H1 (cell line): Measurements from ENCODE around the gene SLC19A1. TPM values are rescaled to one million over a fixed set of nuclear protein-coding genes. Genes with fewer than 3 reads are reported as not detected.
"Not testable (repeated sequence)": the region's sequence is repeated elsewhere in the genome, so short reads cannot be mapped to it uniquely, and the experiment has no call there.

ENCODE experiments used
- CTCF ChIA-PET: fragments of 300-600 bp; sonication (Branson Sonifier 250); formaldehyde crosslinking; loops from one replicate; lab custom pipeline; 2021; ENCODE audit not compliant: partially characterized antibody; lab: Charles Lee
- POLR2A ChIA-PET: fragments of 300-600 bp; sonication (Branson Sonifier 250); formaldehyde crosslinking; loops from one replicate; lab custom pipeline; 2021; ENCODE audit warnings: inconsistent platforms; ENCODE audit not compliant: partially characterized antibody; lab: Charles Lee
- DNase-seq, 2 experiments: peaks; one replicate each; pipeline versions ENCODE4 v3.0.0 to v3.0.0-alpha.2; 2010 to 2022; ENCODE audit warnings: low spot score in 2 of 2, low read depth in 1 of 2, mixed read lengths in 1 of 2
- FAIRE-seq: peaks from 2 replicates; lab custom pipeline; 2011; peaks lifted over from hg19 to GRCh38; lab: Jason Lieb, UNC
- H2AFZ ChIP-seq: 2 replicates; pipeline ENCODE4 v1.8.1; 2012; ENCODE audit warnings: low read length, inconsistent platforms
- H2AK5ac ChIP-seq: 2 replicates; pipeline ENCODE4 v1.6.1; 2013; ENCODE audit warnings: low read depth, low read length
- H2BK120ac ChIP-seq: replicated peaks from 2 replicates; pipeline ENCODE3; 2013; ENCODE audit warnings: low read depth, low read length, inconsistent platforms
- H2BK12ac ChIP-seq: 2 replicates; pipeline ENCODE4 v1.6.1; 2013; ENCODE audit warnings: low read depth, low read length
- H2BK15ac ChIP-seq: 2 replicates; pipeline ENCODE4 v1.6.1; 2013; ENCODE audit warnings: low read length
- H2BK20ac ChIP-seq: 2 replicates; pipeline ENCODE4 v1.6.1; 2013; ENCODE audit warnings: low read length
- H2BK5ac ChIP-seq: 2 replicates; pipeline ENCODE4 v1.6.1; 2013; ENCODE audit warnings: low read depth, low read length
- H3K14ac ChIP-seq: 2 replicates; pipeline ENCODE4 v1.6.1; 2013; ENCODE audit warnings: inconsistent platforms; ENCODE audit not compliant: insufficient read length
- H3K18ac ChIP-seq: 2 replicates; pipeline ENCODE4 v1.6.1; 2013; ENCODE audit warnings: low read length; ENCODE audit errors: extremely low read depth
- H3K23ac ChIP-seq: 2 replicates; pipeline ENCODE4 v1.6.1; 2013; ENCODE audit warnings: inconsistent platforms; ENCODE audit not compliant: insufficient read length
- H3K23me2 ChIP-seq: 2 replicates; pipeline ENCODE4 v1.6.1; 2013; ENCODE audit warnings: low read depth, low read length
- H3K27ac ChIP-seq: 2 replicates; pipeline ENCODE4 v1.6.1; 2011; ENCODE audit warnings: low read depth, low read length, inconsistent platforms
- H3K27me3 ChIP-seq, 4 experiments: replicated peaks in 1 of 4; 1 replicate in 1 of 4; 2 replicates in 3 of 4; pipeline versions ENCODE4 v1.6.1 to v1.8.1; 2011 to 2013; ENCODE audit warnings: low read length in 3 of 4, mild to moderate bottlenecking in 3 of 4, inconsistent platforms in 2 of 4, mixed read lengths in 2 of 4, moderate library complexity in 1 of 4; ENCODE audit not compliant: control insufficient read depth in 3 of 4, insufficient read depth in 3 of 4; ENCODE audit errors: extremely low read depth in 1 of 4
- H3K36me3 ChIP-seq, 4 experiments: 2 replicates each; pipeline versions ENCODE4 v1.6.1 to v1.8.1; 2011 to 2013; ENCODE audit warnings: mild to moderate bottlenecking in 4 of 4, low read length in 3 of 4, moderate library complexity in 2 of 4, control low read depth in 1 of 4, inconsistent platforms in 1 of 4; ENCODE audit not compliant: insufficient read depth in 4 of 4, control insufficient read depth in 2 of 4
- H3K4ac ChIP-seq: replicated peaks from 2 replicates; pipeline ENCODE3; 2013; ENCODE audit warnings: low read length, low read depth, mixed read lengths, inconsistent platforms; ENCODE audit not compliant: insufficient read length
- H3K4me1 ChIP-seq, 4 experiments: replicated peaks in 1 of 4; 1 replicate in 1 of 4; 2 replicates in 3 of 4; pipeline versions ENCODE4 v1.6.1 to v1.8.1; 2011 to 2013; ENCODE audit warnings: low read length in 3 of 4, inconsistent platforms in 2 of 4, mixed read lengths in 1 of 4; ENCODE audit not compliant: insufficient read depth in 4 of 4, control insufficient read depth in 3 of 4
- H3K4me2 ChIP-seq, 2 experiments: 2 replicates each; pipeline versions ENCODE4 v1.6.1 to v1.8.1; 2011 to 2013; ENCODE audit warnings: low read depth in 2 of 2, low read length in 2 of 2, control low read depth in 1 of 2, inconsistent platforms in 1 of 2, mild to moderate bottlenecking in 1 of 2; ENCODE audit not compliant: insufficient read depth in 1 of 2
- H3K4me3 ChIP-seq, 4 experiments: fragments of 200-600, 300-600 bp in 1 of 4; sonication (generic), shearing (Covaris generic), sonication (Bioruptor Twin) in 1 of 4; 2 replicates each; pipeline versions ENCODE4 v1.5.1 to v1.8.1; 2011 to 2016; ENCODE audit warnings: low read length in 4 of 4, low read depth in 3 of 4, control low read depth in 2 of 4, inconsistent platforms in 2 of 4, mild to moderate bottlenecking in 2 of 4, mixed read lengths in 1 of 4, moderate library complexity in 1 of 4; ENCODE audit not compliant: insufficient read depth in 2 of 4; ENCODE audit errors: extremely low read depth in 1 of 4
- H3K56ac ChIP-seq: replicated peaks from 2 replicates; pipeline ENCODE3; 2013; ENCODE audit warnings: low read depth, mild to moderate bottlenecking, mixed read lengths, low read length, inconsistent platforms; ENCODE audit not compliant: insufficient read length
- H3K79me1 ChIP-seq: 2 replicates; pipeline ENCODE4 v1.6.1; 2013; ENCODE audit warnings: low read depth, low read length, control low read depth
- H3K79me2 ChIP-seq, 2 experiments: 2 replicates each; pipeline versions ENCODE4 v1.6.1 to v1.8.1; 2012 to 2013; ENCODE audit warnings: low read length in 2 of 2, mild to moderate bottlenecking in 2 of 2, inconsistent platforms in 1 of 2; ENCODE audit not compliant: insufficient read depth in 2 of 2, control insufficient read depth in 1 of 2
- H3K9ac ChIP-seq, 4 experiments: replicated peaks in 1 of 4; 1 replicate in 1 of 4; 2 replicates in 3 of 4; pipeline versions ENCODE4 v1.6.1 to v1.8.1; 2011 to 2013; ENCODE audit warnings: low read depth in 3 of 4, low read length in 3 of 4, control low read depth in 2 of 4, mild to moderate bottlenecking in 2 of 4, moderate library complexity in 2 of 4, inconsistent platforms in 1 of 4; ENCODE audit errors: extremely low read depth in 1 of 4
- H3K9me3 ChIP-seq, 2 experiments: 2 replicates each; pipeline versions ENCODE4 v1.6.1 to v1.8.1; 2012 to 2013; ENCODE audit warnings: mild to moderate bottlenecking in 2 of 2, moderate library complexity in 2 of 2, control low read depth in 1 of 2, inconsistent platforms in 1 of 2, low read depth in 1 of 2, low read length in 1 of 2, mixed read lengths in 1 of 2; ENCODE audit not compliant: insufficient read depth in 2 of 2
- H4K20me1 ChIP-seq, 2 experiments: replicated peaks in 1 of 2; 2 replicates each; pipeline versions ENCODE3 to v1.8.1; 2011 to 2013; ENCODE audit warnings: inconsistent platforms in 2 of 2, low read length in 2 of 2, mild to moderate bottlenecking in 1 of 2; ENCODE audit not compliant: insufficient read depth in 2 of 2, control insufficient read depth in 1 of 2
- H4K5ac ChIP-seq: 2 replicates; pipeline ENCODE4 v1.6.1; 2013; ENCODE audit warnings: low read length, low read depth, mixed read lengths, inconsistent platforms; ENCODE audit not compliant: insufficient read length
- H4K8ac ChIP-seq: 2 replicates; pipeline ENCODE4 v1.8.0; 2013; ENCODE audit warnings: mild to moderate bottlenecking, moderate library complexity, low read length, inconsistent platforms; ENCODE audit not compliant: insufficient read depth; ENCODE audit errors: extremely low read depth
- H4K91ac ChIP-seq: replicated peaks from 2 replicates; pipeline ENCODE3; 2013; ENCODE audit warnings: low read length, mixed read lengths, inconsistent platforms; ENCODE audit not compliant: insufficient read length
- whole genome bisulfite sequencing, 2 experiments: shearing (Covaris generic) in 1 of 2; methylation state at CpG; one replicate each; pipeline versions ENCODE4 v1.1.6 to v1.1.7; 2013 to 2015; ENCODE audit warnings: low lambda C conversion rate in 2 of 2, mixed read lengths in 2 of 2, inconsistent platforms in 1 of 2, low coverage in 1 of 2, missing lambda C conversion rate in 1 of 2; ENCODE audit not compliant: insufficient replicate concordance in 2 of 2, insufficient coverage in 1 of 2, insufficient read length in 1 of 2; ENCODE audit errors: extremely low coverage in 1 of 2, missing lambda C conversion rate in 1 of 2; 5-methylcytosine and 5-hydroxymethylcytosine counted together
- polyA plus RNA-seq, 7 experiments: library from polyadenylated mRNA; depleted of rRNA in 3 of 7; stranded (reverse) in 5 of 7; unstranded in 2 of 7; fragments of >200 nt in 5 of 7; fragments of 200-250 nt in 2 of 7; gene quantifications; 1 replicate in 5 of 7; 2 replicates in 1 of 7; 4 replicates in 1 of 7; pipeline versions ENCODE4 v1.2.1 to v1.2.3, GENCODE V29; 2011 to 2013; ENCODE audit warnings: missing spikeins in 2 of 7, mixed read lengths in 2 of 7
- total RNA-seq: library from RNA; stranded (reverse); fragmentation: NEBNext Ultra II Directional; extraction: Animal tissue kit (Norgen Biotek cat#: 25700); gene quantifications from 2 replicates; pipeline ENCODE4 v1.2.1, GENCODE V29; 2021

The SLC19A1 gene
- total and polyA plus RNA-seq, 2 of the 8 experiments (the other 6 are each of a cell fraction or from before 2014, with no cell fraction given), result 31.6 to 43.8 TPM

DNA sequence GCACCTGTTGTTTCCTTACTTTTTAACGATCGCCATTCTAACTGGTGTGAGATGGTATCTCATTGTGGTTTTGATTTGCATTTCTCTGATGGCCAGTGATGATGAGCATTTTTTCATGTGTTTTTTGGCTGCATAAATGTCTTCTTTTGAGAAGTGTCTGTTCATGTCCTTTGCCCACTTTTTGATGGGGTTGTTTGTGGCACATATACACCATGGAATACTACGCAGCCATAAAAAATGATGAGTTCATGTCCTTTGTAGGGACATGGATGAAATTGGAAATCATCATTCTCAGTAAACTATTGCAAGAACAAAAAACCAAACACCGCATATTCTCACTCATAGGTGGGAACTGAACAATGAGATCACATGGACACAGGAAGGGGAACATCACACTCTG is 39.0 kb downstream of the SLC19A1 start:
- H2BK15ac ChIP-seq, H4K91ac ChIP-seq, H4K8ac ChIP-seq, FAIRE-seq, DNase-seq, H3K79me1 ChIP-seq, H2BK20ac ChIP-seq, H2BK120ac ChIP-seq, H2AK5ac ChIP-seq, H2AFZ ChIP-seq, H4K5ac ChIP-seq, H3K79me2 ChIP-seq, H3K9me3 ChIP-seq, H2BK5ac ChIP-seq, H3K4me3 ChIP-seq, H3K4ac ChIP-seq, H3K27ac ChIP-seq, H3K27me3 ChIP-seq, H3K18ac ChIP-seq, H3K9ac ChIP-seq, H3K14ac ChIP-seq, H2BK12ac ChIP-seq, CTCF ChIA-PET, H3K4me2 ChIP-seq, H3K56ac ChIP-seq, H3K23ac ChIP-seq, H3K4me1 ChIP-seq: not testable (repeated sequence)
- H4K20me1 ChIP-seq, result peaks cover 2 to 14% of the 10 kb centered on the region in 2 experiments
- H3K23me2 ChIP-seq, result peaks cover 14% of the 10 kb centered on the region; the same call in 1 of the 2 replicates
- H3K36me3 ChIP-seq, result peaks cover 4 to 36% (median 8%) of the 10 kb centered on the region in 4 experiments
- POLR2A ChIA-PET, result interaction anchor here (1.1 to 1.5 kb wide), 2 partner anchors 11 to 18 kb away, joined by 3 to 5 read pairs; no protein-coding TSS in a partner anchor
- WGBS, 2 experiments, result 100% methylated on average over 3 of the region's 4 CpGs; no CpG with 5 or more reads in 1 of the 2 experiments
